ENCODE measurements around the gene CFAP46. TPM values are rescaled to one million over a fixed set of nuclear protein-coding genes. Genes with fewer than 3 reads are reported as not detected.

CFAP46 gene
- polyA plus RNA-seq, 2 donors = 0.40 to 0.73 TPM

- H3K9me3 ChIP-seq (ENCODE audit: control insufficient read depth in 2 of 2, insufficient read depth in 1 of 2, low read depth in 1 of 2, low read length in 1 of 2) = peaks cover 0 to 2% of the 10 kb centered on the region in 2 donors
- 62 to 68% methylated on average over 24 to 25 of the region's 25 CpGs for WGBS, 2 donors
- H3K4me1 ChIP-seq (ENCODE audit: control insufficient read depth in 2 of 2, insufficient read depth in 2 of 2, low read length in 1 of 2) = no peaks in the 10 kb centered on the region
- H3K27ac ChIP-seq (ENCODE audit: low read depth in 2 of 2, low read length in 1 of 2) = no peak overlapping the region
- H3K36me3 ChIP-seq (ENCODE audit: control insufficient read depth in 2 of 2, insufficient read depth in 2 of 2, low read length in 1 of 2) = no peaks in the 10 kb centered on the region
- H3K27me3 ChIP-seq (ENCODE audit: control insufficient read depth in 1 of 2, insufficient read depth in 2 of 2, low read length in 2 of 2) = peaks cover 0 to 4% of the 10 kb centered on the region in 2 donors
- no peak overlapping the region for H3K4me3 ChIP-seq (ENCODE audit: low read depth in 1 of 2, low read length in 2 of 2)
Measured at GRCh38 chr10:132878730-132879407, 63.5 kb downstream of the CFAP46 start.

GRCh38 chr10:132878091-132878729, 64.2 kb downstream of the CFAP46 start:
- H3K4me1 ChIP-seq (ENCODE audit: control insufficient read depth in 2 of 2, insufficient read depth in 2 of 2, low read length in 1 of 2) = no peaks in the 10 kb centered on the region
- H3K9me3 ChIP-seq (ENCODE audit: control insufficient read depth in 2 of 2, insufficient read depth in 1 of 2, low read depth in 1 of 2, low read length in 1 of 2) = peaks cover 0 to 2% of the 10 kb centered on the region in 2 donors
- peaks cover 0 to 4% of the 10 kb centered on the region in 2 donors for H3K27me3 ChIP-seq (ENCODE audit: control insufficient read depth in 1 of 2, insufficient read depth in 2 of 2, low read length in 2 of 2)
- 77 to 88% methylated on average over 25 to 27 of the region's 27 CpGs for WGBS, 2 donors
- no peaks in the 10 kb centered on the region for H3K36me3 ChIP-seq (ENCODE audit: control insufficient read depth in 2 of 2, insufficient read depth in 2 of 2, low read length in 1 of 2)
- H3K4me3 ChIP-seq (ENCODE audit: low read depth in 1 of 2, low read length in 2 of 2) = no peak overlapping the region
- no peak overlapping the region for H3K27ac ChIP-seq (ENCODE audit: low read depth in 2 of 2, low read length in 1 of 2)

- H3K27me3 ChIP-seq (ENCODE audit: control insufficient read depth in 1 of 2, insufficient read depth in 2 of 2, low read length in 2 of 2) = peaks cover 0 to 4% of the 10 kb centered on the region in 2 donors
- WGBS, 2 donors = 83 to 85% methylated on average over 9 to 12 of the region's 12 CpGs
- H3K4me3 ChIP-seq (ENCODE audit: low read depth in 1 of 2, low read length in 2 of 2) = no peak overlapping the region
- H3K9me3 ChIP-seq (ENCODE audit: control insufficient read depth in 2 of 2, insufficient read depth in 1 of 2, low read depth in 1 of 2, low read length in 1 of 2) = peaks cover 0 to 4% of the 10 kb centered on the region in 2 donors
- H3K4me1 ChIP-seq (ENCODE audit: control insufficient read depth in 2 of 2, insufficient read depth in 2 of 2, low read length in 1 of 2) = no peaks in the 10 kb centered on the region
- no peaks in the 10 kb centered on the region for H3K36me3 ChIP-seq (ENCODE audit: control insufficient read depth in 2 of 2, insufficient read depth in 2 of 2, low read length in 1 of 2)
- H3K27ac ChIP-seq (ENCODE audit: low read depth in 2 of 2, low read length in 1 of 2) = no peak overlapping the region
Measured at GRCh38 chr10:132877473-132877872, 64.9 kb downstream of the CFAP46 start.

- H3K4me3 ChIP-seq (ENCODE audit: low read depth in 1 of 2, low read length in 2 of 2) = no peak overlapping the region
- no peaks in the 10 kb centered on the region for H3K4me1 ChIP-seq (ENCODE audit: control insufficient read depth in 2 of 2, insufficient read depth in 2 of 2, low read length in 1 of 2)
- H3K27me3 ChIP-seq (ENCODE audit: control insufficient read depth in 1 of 2, insufficient read depth in 2 of 2, low read length in 2 of 2) = peaks cover 0 to 4% of the 10 kb centered on the region in 2 donors
- H3K9me3 ChIP-seq (ENCODE audit: control insufficient read depth in 2 of 2, insufficient read depth in 1 of 2, low read depth in 1 of 2, low read length in 1 of 2) = peaks cover 0 to 4% of the 10 kb centered on the region in 2 donors
- 81 to 84% methylated on average over 15 of the region's 15 CpGs for WGBS, 2 donors
- no peaks in the 10 kb centered on the region for H3K36me3 ChIP-seq (ENCODE audit: control insufficient read depth in 2 of 2, insufficient read depth in 2 of 2, low read length in 1 of 2)
- H3K27ac ChIP-seq (ENCODE audit: low read depth in 2 of 2, low read length in 1 of 2) = no peak overlapping the region
Measured at GRCh38 chr10:132876993-132877431, 65.4 kb downstream of the CFAP46 start.

DNA sequence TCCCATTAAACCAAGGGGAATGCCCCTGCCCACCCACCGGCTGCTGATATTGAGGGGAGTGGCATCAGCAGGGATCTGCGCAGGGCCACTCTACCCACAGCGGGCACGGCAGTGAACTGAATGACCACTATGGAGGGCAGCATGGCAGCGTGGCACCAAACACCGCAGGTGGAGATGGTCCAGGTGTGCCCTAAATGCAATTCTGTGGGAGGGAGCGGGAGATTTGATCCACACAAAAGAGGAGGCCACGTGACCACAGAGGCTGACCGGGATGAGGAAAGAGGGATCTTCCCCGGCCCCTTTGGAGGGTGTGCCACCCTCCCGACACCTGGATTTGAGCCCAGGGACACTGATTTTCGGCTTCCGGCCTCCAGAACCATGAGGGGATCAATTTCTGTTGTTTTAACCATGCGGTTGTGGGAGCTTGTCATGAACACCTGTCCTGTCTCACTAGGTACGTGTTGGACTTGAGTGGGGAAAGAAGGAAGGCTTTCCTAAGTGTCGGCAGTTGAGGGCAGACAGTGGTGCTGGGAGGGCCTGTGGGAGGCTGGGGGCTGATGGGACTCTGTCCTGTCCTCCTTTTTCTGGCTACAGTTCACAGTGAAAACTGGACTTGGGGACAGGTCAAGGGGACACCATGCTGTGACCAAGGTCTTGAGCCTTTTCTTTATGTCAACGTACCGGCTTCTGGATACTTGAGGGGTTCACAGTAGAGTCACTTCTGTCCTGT, 66.1 kb downstream of the CFAP46 start:
- WGBS, 2 donors = 85 to 87% methylated on average over 18 of the region's 18 CpGs
- no peak overlapping the region for H3K4me3 ChIP-seq (ENCODE audit: low read depth in 1 of 2, low read length in 2 of 2)
- H3K27me3 ChIP-seq (ENCODE audit: control insufficient read depth in 1 of 2, insufficient read depth in 2 of 2, low read length in 2 of 2) = peaks cover 0 to 4% of the 10 kb centered on the region in 2 donors

GRCh38 chr10:132875435-132875834, 66.9 kb downstream of the CFAP46 start:
- Histone ChIP-seq H3K4me1 (ENCODE audit: control insufficient read depth in 2 of 2, insufficient read depth in 2 of 2, low read length in 1 of 2) (no peaks in the 10 kb centered on the region), H3K27ac (ENCODE audit: low read depth in 2 of 2, low read length in 1 of 2) (no peak overlapping the region), H3K4me3 (ENCODE audit: low read depth in 1 of 2, low read length in 2 of 2) (no peak overlapping the region), H3K36me3 (ENCODE audit: control insufficient read depth in 2 of 2, insufficient read depth in 2 of 2, low read length in 1 of 2) (no peaks in the 10 kb centered on the region), H3K27me3 (ENCODE audit: control insufficient read depth in 1 of 2, insufficient read depth in 2 of 2, low read length in 2 of 2) (peaks cover 0 to 4% of the 10 kb centered on the region in 2 donors), H3K9me3 (ENCODE audit: control insufficient read depth in 2 of 2, insufficient read depth in 1 of 2, low read depth in 1 of 2, low read length in 1 of 2) (peaks cover 2 to 10% of the 10 kb centered on the region in 2 donors)
- WGBS, 2 donors = 60 to 76% methylated on average over 2 of the region's 2 CpGs

More for the DNA sequence above, 66.1 kb downstream of the CFAP46 start:
- Histone ChIP-seq H3K36me3 (ENCODE audit: control insufficient read depth in 2 of 2, insufficient read depth in 2 of 2, low read length in 1 of 2) (no peaks in the 10 kb centered on the region), H3K27ac (ENCODE audit: low read depth in 2 of 2, low read length in 1 of 2) (no peak overlapping the region), H3K4me1 (ENCODE audit: control insufficient read depth in 2 of 2, insufficient read depth in 2 of 2, low read length in 1 of 2) (no peaks in the 10 kb centered on the region), H3K9me3 (ENCODE audit: control insufficient read depth in 2 of 2, insufficient read depth in 1 of 2, low read depth in 1 of 2, low read length in 1 of 2) (peaks cover 0 to 4% of the 10 kb centered on the region in 2 donors)

- peaks cover 4 to 13% of the 10 kb centered on the region in 2 donors for H3K9me3 ChIP-seq (ENCODE audit: control insufficient read depth in 2 of 2, insufficient read depth in 1 of 2, low read depth in 1 of 2, low read length in 1 of 2)
- H3K27me3 ChIP-seq (ENCODE audit: control insufficient read depth in 1 of 2, insufficient read depth in 2 of 2, low read length in 2 of 2) = no peaks in the 10 kb centered on the region
- H3K27ac ChIP-seq (ENCODE audit: low read depth in 2 of 2, low read length in 1 of 2) = no peak overlapping the region
- no peaks in the 10 kb centered on the region for H3K36me3 ChIP-seq (ENCODE audit: control insufficient read depth in 2 of 2, insufficient read depth in 2 of 2, low read length in 1 of 2)
- no peak overlapping the region for H3K4me3 ChIP-seq (ENCODE audit: low read depth in 1 of 2, low read length in 2 of 2)
- no peaks in the 10 kb centered on the region for H3K4me1 ChIP-seq (ENCODE audit: control insufficient read depth in 2 of 2, insufficient read depth in 2 of 2, low read length in 1 of 2)
- 78 to 79% methylated on average over 12 of the region's 12 CpGs for WGBS, 2 donors
Measured at GRCh38 chr10:132873395-132873794, 69.0 kb downstream of the CFAP46 start.

DNA sequence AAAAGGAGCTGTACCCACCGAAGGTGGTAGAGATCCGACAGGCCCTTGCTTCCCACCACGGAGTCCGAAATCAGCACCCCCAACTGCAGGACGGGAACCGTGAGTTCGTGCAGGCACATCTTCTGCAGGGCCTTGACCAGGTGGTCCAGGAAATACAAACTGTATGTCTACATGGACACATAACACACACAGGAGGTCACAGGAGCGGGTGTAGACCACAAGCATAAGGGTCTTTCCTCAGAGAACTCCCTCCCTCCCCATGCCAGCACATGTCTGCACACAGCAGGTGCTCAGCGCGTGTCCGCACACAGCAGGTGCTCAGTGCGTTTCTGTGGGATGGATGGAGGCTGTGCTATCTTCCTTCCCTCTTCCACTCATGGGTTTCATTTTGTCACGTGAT, 69.7 kb downstream of the CFAP46 start:
- 84 to 89% methylated on average over 13 of the region's 13 CpGs for WGBS, 2 donors
- Histone ChIP-seq H3K36me3 (ENCODE audit: control insufficient read depth in 2 of 2, insufficient read depth in 2 of 2, low read length in 1 of 2) (no peaks in the 10 kb centered on the region), H3K27ac (ENCODE audit: low read depth in 2 of 2, low read length in 1 of 2) (no peak overlapping the region), H3K27me3 (ENCODE audit: control insufficient read depth in 1 of 2, insufficient read depth in 2 of 2, low read length in 2 of 2) (no peaks in the 10 kb centered on the region), H3K4me3 (ENCODE audit: low read depth in 1 of 2, low read length in 2 of 2) (no peak overlapping the region), H3K9me3 (ENCODE audit: control insufficient read depth in 2 of 2, insufficient read depth in 1 of 2, low read depth in 1 of 2, low read length in 1 of 2) (peaks cover 4 to 13% of the 10 kb centered on the region in 2 donors), H3K4me1 (ENCODE audit: control insufficient read depth in 2 of 2, insufficient read depth in 2 of 2, low read length in 1 of 2) (no peaks in the 10 kb centered on the region)

- no peaks in the 10 kb centered on the region for H3K4me1 ChIP-seq (ENCODE audit: control insufficient read depth in 2 of 2, insufficient read depth in 2 of 2, low read length in 1 of 2)
- WGBS, 2 donors = 91 to 92% methylated on average over 13 of the region's 13 CpGs
- H3K27ac ChIP-seq (ENCODE audit: low read depth in 2 of 2, low read length in 1 of 2) = no peak overlapping the region
- no peaks in the 10 kb centered on the region for H3K27me3 ChIP-seq (ENCODE audit: control insufficient read depth in 1 of 2, insufficient read depth in 2 of 2, low read length in 2 of 2)
- no peak overlapping the region for H3K4me3 ChIP-seq (ENCODE audit: low read depth in 1 of 2, low read length in 2 of 2)
- no peaks in the 10 kb centered on the region for H3K36me3 ChIP-seq (ENCODE audit: control insufficient read depth in 2 of 2, insufficient read depth in 2 of 2, low read length in 1 of 2)
- peaks cover 4 to 16% of the 10 kb centered on the region in 2 donors for H3K9me3 ChIP-seq (ENCODE audit: control insufficient read depth in 2 of 2, insufficient read depth in 1 of 2, low read depth in 1 of 2, low read length in 1 of 2)
Measured at GRCh38 chr10:132870426-132870825, 71.9 kb downstream of the CFAP46 start.
